ENCODE data around the gene CNOT10.

Gene CNOT10

GRCh38 chr3:32700244-32700643, 15.3 kb downstream of the CNOT10 start:
- in situ Hi-C loops (cut with HindIII; ENCODE audit: low pct_ligation_motif_present, low sequenced_read_pairs), result no loop called here
- no peak for DNase-seq
- no peak overlapping the region for H3K4me3 ChIP-seq (ENCODE audit: low read depth, low read length)
- TF ChIP-seq, protein P1, sequence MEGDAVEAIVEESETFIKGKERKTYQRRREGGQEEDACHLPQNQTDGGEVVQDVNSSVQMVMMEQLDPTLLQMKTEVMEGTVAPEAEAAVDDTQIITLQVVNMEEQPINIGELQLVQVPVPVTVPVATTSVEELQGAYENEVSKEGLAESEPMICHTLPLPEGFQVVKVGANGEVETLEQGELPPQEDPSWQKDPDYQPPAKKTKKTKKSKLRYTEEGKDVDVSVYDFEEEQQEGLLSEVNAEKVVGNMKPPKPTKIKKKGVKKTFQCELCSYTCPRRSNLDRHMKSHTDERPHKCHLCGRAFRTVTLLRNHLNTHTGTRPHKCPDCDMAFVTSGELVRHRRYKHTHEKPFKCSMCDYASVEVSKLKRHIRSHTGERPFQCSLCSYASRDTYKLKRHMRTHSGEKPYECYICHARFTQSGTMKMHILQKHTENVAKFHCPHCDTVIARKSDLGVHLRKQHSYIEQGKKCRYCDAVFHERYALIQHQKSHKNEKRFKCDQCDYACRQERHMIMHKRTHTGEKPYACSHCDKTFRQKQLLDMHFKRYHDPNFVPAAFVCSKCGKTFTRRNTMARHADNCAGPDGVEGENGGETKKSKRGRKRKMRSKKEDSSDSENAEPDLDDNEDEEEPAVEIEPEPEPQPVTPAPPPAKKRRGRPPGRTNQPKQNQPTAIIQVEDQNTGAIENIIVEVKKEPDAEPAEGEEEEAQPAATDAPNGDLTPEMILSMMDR (IDR thresholded peaks at IDR 0.05; ENCODE audit: low read depth, low read length, missing control alignments), result no peak
- no peaks in the 10 kb centered on the region for H3K36me3 ChIP-seq (replicated peaks)
- H3K27me3 ChIP-seq (replicated peaks), result no peaks in the 10 kb centered on the region
- H3K27ac ChIP-seq, result no peak overlapping the region

DNA sequence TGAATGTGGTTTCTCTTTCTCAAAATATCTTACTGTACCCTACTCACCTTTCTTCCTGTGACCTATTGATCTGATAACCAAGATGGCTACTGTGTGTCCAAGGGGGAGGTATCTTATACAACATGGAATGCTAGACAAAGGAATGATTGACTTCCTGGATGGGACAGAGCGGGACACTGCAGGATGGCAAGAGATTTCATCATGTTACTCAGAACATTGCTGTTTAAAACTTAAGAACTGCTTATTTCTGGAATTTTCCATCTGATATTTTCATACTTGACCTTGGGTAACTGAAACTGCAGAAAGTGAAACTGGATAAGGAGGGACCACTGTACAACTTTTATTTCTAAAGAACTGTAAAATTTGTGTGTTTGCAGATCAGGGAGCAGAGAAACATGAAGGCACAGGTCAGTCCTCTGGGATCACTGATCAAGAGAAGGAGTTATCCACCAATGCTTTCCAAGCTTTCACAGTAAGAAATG, 18.5 kb downstream of the CNOT10 start:
- DNase-seq, result no peak
- no peaks in the 10 kb centered on the region for H3K27me3 ChIP-seq (replicated peaks)
- in situ Hi-C loops (cut with HindIII; ENCODE audit: low pct_ligation_motif_present, low sequenced_read_pairs), result no loop called here
- no peaks in the 10 kb centered on the region for H3K36me3 ChIP-seq (replicated peaks)
- no peak overlapping the region for H3K27ac ChIP-seq
- TF ChIP-seq, protein P1 (IDR thresholded peaks at IDR 0.05; ENCODE audit: low read depth, low read length, missing control alignments), result no peak
- H3K4me3 ChIP-seq (ENCODE audit: low read depth, low read length), result no peak overlapping the region

- TF ChIP-seq, protein P1 (IDR thresholded peaks at IDR 0.05; ENCODE audit: low read depth, low read length, missing control alignments), result no peak
- H3K27me3 ChIP-seq (replicated peaks), result no peaks in the 10 kb centered on the region
- DNase-seq, result no peak
- no peaks in the 10 kb centered on the region for H3K36me3 ChIP-seq (replicated peaks)
- no peak overlapping the region for H3K4me3 ChIP-seq (ENCODE audit: low read depth, low read length)
- H3K27ac ChIP-seq, result no peak overlapping the region
- in situ Hi-C loops (cut with HindIII; ENCODE audit: low pct_ligation_motif_present, low sequenced_read_pairs), result no loop called here
Measured at GRCh38 chr3:32705232-32705631, 20.2 kb downstream of the CNOT10 start.

GRCh38 chr3:32706348-32707025, 21.5 kb downstream of the CNOT10 start:
- no peak for DNase-seq
- in situ Hi-C loops (cut with HindIII; ENCODE audit: low pct_ligation_motif_present, low sequenced_read_pairs), result no loop called here
- Histone ChIP-seq H3K27ac (no peak overlapping the region), H3K4me3 (ENCODE audit: low read depth, low read length) (no peak overlapping the region), H3K36me3 (replicated peaks) (no peaks in the 10 kb centered on the region), H3K27me3 (replicated peaks) (no peaks in the 10 kb centered on the region)
- TF ChIP-seq, protein P1 (IDR thresholded peaks at IDR 0.05; ENCODE audit: low read depth, low read length, missing control alignments), result no peak

- no peaks in the 10 kb centered on the region for H3K27me3 ChIP-seq (replicated peaks)
- H3K4me3 ChIP-seq (ENCODE audit: low read depth, low read length), result no peak overlapping the region
- in situ Hi-C loops (cut with HindIII; ENCODE audit: low pct_ligation_motif_present, low sequenced_read_pairs), result no loop called here
- TF ChIP-seq, protein P1 (IDR thresholded peaks at IDR 0.05; ENCODE audit: low read depth, low read length, missing control alignments), result no peak
- H3K36me3 ChIP-seq (replicated peaks), result no peaks in the 10 kb centered on the region
- no peak for DNase-seq
- H3K27ac ChIP-seq, result no peak overlapping the region
Measured at GRCh38 chr3:32707026-32707370, 22.0 kb downstream of the CNOT10 start.

Measured in brain microvascular endothelial cell (primary cell).